GM19463 (cell line): ENCODE data around the gene NOL7.

Source experiments
- ATAC-seq: cut with Tn5 transposase; IDR thresholded peaks from one replicate; pipeline ENCODE4 v1.9.1; 2021; ENCODE audit warnings: mild to moderate bottlenecking, moderate library complexity; ENCODE audit not compliant: unreplicated experiment

NOL7 gene

DNA sequence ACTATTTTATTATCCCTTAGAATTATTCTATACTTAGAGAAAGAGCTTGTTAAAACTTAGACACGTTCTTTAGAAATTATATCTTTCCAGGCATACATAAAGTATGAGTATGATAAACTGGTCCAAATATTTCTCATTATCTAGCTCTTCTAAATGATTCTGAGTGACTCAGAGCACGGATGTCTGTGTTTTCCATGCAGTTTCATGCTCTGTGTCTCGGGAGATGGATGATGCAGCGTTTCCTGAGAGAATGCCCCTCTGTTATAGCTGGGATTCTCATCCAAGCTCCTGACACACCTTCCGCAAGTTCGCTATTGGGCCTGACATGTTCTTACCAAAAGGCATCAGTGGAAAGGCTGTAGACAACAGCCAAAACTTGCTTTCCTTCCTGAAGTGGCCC, 21.4 kb upstream of the NOL7 start:
- no peak for ATAC-seq

- no peak for ATAC-seq
Measured at GRCh38 chr6:13597073-13597472, 18.1 kb upstream of the NOL7 start.

- no peak for ATAC-seq
Measured at GRCh38 chr6:13600036-13600435, 15.1 kb upstream of the NOL7 start.

DNA sequence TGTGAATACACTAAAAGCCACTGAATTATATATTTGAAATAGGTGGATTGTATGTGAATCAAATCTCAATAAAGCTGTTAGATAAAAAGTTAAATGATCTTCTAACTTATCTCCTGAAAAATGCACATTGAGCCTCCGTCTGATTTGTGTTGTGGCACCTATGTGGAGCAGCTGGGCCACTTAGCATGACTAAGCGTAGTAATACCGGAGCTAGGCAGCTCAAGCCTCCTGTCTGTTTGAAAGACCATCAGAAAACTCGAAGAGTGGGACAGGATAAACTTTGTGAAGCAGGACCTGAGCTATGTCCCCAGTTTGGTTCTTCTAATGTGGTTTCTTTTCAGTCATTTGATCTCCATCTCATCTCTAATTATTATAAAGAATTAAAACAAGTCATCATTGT, 11.0 kb upstream of the NOL7 start:
- no peak for ATAC-seq

DNA sequence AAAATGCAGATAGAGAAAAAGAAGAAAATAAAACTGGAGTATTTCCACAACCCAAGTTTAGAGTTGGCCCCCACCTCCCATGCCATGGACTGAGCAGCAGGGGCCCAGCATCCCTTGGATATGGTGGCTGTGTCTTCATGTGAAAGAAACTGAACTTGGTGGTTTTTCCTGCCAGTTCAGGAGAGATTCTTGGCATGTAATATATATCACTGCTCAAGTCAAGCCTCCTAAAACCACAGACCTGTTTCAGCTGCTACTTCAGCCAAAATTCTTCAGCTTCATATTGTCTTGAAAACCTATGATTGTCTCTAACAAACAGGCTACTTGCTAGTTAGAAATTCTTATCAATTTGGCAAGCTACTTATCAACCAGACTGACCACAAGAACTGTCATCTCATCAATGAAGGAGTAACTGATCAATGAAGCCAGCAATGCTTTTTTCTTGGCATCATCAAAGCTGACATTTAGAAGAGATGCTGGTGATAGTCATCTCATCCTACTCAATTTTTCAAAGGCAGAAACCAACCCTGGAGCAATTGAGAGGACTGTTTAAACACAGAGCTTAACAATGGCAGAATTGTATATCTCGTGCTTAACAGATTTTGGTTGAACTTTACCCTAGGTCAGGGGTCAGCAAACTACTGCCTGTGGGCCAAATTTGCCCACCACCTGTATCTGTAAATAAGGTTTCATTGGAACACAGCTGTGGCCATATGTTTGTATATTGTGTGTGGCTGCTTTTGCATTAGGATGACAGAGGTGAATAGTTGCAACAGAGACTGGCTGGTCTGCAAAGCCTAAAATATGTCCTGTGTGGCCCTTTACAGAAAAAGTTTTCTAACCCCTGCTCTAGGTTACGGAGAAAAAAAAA, 10.4 kb upstream of the NOL7 start:
- ATAC-seq: no peak

DNA sequence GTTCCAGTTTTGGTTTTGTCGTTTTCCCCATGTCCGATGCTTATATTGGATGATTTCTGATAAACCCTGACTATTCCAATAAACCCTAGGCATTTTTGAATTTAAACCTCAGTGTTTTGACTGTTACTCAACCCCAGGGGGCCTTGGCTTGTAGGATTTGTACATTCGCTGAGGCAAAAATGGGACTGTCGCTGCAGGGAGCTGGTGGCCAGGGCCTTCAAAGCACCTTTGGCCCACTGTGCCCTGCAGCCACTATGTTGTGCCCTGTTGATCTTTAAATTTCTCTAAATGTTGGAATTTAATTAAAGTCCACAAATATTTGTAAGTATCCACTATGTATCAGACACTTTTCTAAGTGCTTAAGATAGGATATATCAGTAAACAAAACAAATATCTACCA, 9.5 kb upstream of the NOL7 start:
- no peak for ATAC-seq

- ATAC-seq: no peak
Measured at GRCh38 chr6:13611715-13612114, 3.4 kb upstream of the NOL7 start.

DNA sequence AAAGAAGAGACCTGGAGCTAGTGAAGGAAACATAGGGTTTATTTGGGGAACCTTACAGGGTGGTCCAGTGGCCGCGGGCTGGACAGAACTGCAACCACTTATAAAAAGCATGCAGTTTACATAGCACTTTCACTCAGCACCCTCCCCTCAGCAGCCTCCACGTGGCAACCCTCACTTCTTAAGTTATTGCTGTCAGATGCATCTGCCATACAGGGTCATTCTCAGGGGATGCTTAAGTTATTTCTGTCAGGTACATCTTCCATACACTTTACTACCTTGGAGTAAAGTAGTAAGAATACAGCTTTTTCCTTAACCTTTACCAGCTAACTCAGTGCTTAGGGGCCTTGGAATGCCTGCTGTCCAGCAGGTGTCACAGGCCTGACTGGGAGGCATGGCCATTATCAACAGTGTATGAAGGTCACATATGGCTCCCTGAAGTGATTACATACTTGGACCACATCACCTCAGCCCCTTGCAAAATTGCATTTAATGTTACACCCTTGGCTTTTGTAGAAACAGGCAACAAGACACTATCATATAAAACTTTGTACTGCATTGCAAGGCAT, 2.0 kb upstream of the NOL7 start:
- ATAC-seq: no peak

- ATAC-seq: peak; percentile 15
Measured at GRCh38 chr6:13614126-13614925, 809 bp upstream of the NOL7 start.

GRCh38 chr6:13615792-13616120, 621 bp downstream of the NOL7 start:
- ATAC-seq: no peak

DNA sequence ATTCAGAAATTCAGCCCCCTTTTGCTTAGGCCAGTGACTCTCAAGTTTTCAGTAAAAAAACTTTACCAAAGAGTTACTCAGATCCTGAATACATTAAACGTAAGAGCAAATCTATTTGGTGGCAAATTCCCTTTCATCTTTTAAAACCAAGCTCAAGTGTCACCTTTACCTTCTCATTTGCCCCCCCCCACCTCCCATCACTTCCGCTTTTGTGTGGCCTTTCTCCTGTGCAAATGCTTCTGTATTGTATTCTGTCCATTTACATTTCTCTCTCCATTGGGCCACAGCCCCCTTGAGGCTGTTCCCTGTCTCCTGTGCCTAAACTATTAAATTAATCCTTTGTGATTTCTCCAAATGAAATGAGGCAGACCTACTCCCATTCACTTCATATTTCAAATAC, 1.9 kb downstream of the NOL7 start:
- no peak for ATAC-seq

DNA sequence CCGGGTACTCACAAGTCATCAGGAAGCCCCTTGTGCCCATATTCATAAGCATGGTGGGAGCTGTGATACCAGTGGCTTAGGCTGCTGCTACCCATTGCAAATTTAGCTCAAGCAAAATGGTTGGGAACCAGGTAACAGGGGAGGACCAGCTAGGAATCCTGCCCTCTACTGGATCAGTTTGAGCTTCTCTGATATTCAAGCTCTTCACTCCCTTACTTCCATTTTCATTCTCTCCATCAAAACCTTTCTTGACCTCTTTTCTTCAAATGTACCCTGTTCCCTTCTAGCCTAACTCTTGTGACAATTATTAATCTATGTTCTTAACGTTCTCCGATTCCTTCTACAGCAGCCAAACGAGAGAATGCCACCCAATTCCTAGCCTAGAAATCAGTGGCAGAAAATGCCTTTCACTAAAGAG, 9.7 kb downstream of the NOL7 start:
- no peak for ATAC-seq

- ATAC-seq: no peak
Measured at GRCh38 chr6:13629459-13630116, 14.5 kb downstream of the NOL7 start.

- ATAC-seq: no peak
Measured at GRCh38 chr6:13630499-13630898, 15.4 kb downstream of the NOL7 start.

- ATAC-seq: no peak
Measured at GRCh38 chr6:13633343-13633742, 18.2 kb downstream of the NOL7 start.

DNA sequence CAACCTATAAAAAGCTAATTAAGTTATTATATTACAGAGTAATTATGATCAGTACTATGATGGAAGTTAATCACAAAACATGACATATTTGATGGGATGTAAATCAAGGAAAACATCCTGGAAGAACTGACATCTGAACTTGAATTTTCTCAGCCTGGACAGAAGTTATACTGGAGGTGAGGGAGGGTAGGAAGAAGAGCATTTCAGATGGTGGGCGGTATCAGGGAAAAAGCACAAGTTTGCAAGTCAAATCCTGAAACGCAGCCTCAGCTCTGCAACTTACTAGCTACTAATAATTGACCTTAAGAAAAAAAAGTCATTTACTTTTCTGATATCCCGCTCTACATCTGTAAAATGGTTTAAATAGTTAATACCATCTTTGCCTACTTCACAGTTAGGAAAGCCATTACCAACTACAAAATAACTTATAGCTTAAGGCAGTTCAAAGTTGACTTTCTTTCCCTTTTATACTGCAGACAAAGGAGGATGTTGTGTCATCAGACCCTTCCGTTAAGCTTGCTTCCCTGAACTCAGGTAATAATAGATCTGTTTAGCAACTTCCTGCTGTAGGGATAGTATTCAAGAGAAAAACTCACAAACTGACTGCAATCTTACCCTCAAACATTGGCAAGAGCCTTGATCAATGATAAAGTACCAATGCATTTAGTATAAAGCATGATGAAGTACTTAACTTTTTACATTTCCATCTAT, 21.0 kb downstream of the NOL7 start:
- no peak for ATAC-seq

- ATAC-seq: no peak
Measured at GRCh38 chr6:13638014-13638413, 22.9 kb downstream of the NOL7 start.

GRCh38 chr6:13638626-13639025, 23.5 kb downstream of the NOL7 start:
- ATAC-seq: no peak

DNA sequence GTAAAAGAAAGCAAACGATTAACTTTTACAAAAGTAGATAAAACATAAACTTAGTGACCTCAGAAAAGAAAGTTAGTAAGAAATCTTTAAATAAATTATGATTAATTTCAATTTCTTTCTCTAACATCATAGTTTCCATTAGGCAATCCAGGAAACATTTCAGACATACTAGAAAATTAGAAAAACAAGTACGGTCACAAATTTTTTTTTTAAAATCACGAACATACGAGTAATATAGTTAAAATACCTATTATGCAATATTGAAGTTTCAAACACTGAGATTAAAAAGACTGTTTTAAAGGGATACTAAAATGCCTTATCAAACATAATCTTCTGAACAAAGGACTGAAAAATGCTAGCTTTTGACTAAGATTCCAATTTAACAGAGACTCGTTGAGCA, 26.2 kb downstream of the NOL7 start:
- no peak for ATAC-seq

GRCh38 chr6:13643125-13643524, 28.0 kb downstream of the NOL7 start:
- no peak for ATAC-seq

- no peak for ATAC-seq
Measured at GRCh38 chr6:13648850-13649249, 33.7 kb downstream of the NOL7 start.
